Left renal pelvis (tissue), 4 donors: ENCODE measurements around the gene TTLL13. TPM values are rescaled to one million over a fixed set of nuclear protein-coding genes. Genes with fewer than 3 reads are reported as not detected.

Source experiments
- DNase-seq, 4 donors: peaks; one replicate each; pipeline ENCODE4 v3.0.0-alpha.2; 2013; ENCODE audit warnings: low read depth in 4 of 4, low spot score in 3 of 4
- polyA plus RNA-seq, 4 donors: library from polyadenylated mRNA; unstranded; fragments of 120-200 nt; gene quantifications; one replicate each; pipeline ENCODE4 v1.2.1, GENCODE V29; 2013; ENCODE audit not compliant: insufficient read length in 4 of 4

The TTLL13 gene
- polyA plus RNA-seq, 4 donors: 0.31 to 0.37 (median 0.35) TPM

DNA sequence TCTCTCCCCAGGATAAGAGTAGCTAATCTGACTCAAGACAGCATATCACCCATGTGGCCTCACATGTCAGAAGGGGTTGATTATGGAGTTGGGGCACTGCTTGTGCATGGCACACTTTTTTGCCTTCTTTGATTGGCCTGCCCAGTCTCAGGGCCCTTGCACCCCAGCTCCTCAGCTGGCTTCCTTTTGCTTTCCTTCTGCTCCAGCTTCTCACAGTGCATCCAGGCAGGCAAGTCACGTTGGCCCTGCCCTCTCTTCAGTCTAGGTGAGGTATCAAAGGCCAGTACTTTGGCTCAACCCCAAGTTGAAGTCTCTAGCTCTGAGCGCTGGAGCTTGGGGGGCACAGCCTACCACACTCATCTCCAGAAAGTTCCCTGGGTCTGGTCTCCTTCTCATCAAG lies 58.3 kb downstream of the TTLL13 start:
- no peak for DNase-seq

- no peak for DNase-seq
Measured at GRCh38 chr15:90309020-90309419, 59.7 kb downstream of the TTLL13 start.

Other genes with a start within 250 kb of the TTLL13 start
- gene ZNF710, start 248.2 kb upstream of the TTLL13 start, polyA plus RNA-seq: 10 to 100 TPM; 15.9 to 21.5 (median 16.9) TPM
- 100 to 1,000 TPM in 3 of 4 donors, 10 to 100 TPM in 1; 81.7 to 201 (median 190) TPM for gene IDH2, start 147.1 kb upstream of the TTLL13 start, polyA plus RNA-seq
- gene SEMA4B, start 48.2 kb upstream of the TTLL13 start, polyA plus RNA-seq: 10 to 100 TPM; 15.6 to 50.5 (median 36.1) TPM
- 10 to 100 TPM; 27.8 to 59.9 (median 53.0) TPM for gene CIB1, start 15.6 kb upstream of the TTLL13 start, polyA plus RNA-seq
- 1 to 10 TPM; 2.2 to 5.0 (median 4.2) TPM for gene GDPGP1, start 15.3 kb upstream of the TTLL13 start, polyA plus RNA-seq
- 100 to 1,000 TPM; 100 to 130 (median 118) TPM for gene NGRN, start 16.1 kb downstream of the TTLL13 start, polyA plus RNA-seq
- 1 to 10 TPM; 3.7 to 5.3 (median 4.7) TPM for gene ZNF774, start 102.7 kb downstream of the TTLL13 start, polyA plus RNA-seq
- gene IQGAP1, start 138.7 kb downstream of the TTLL13 start, polyA plus RNA-seq: 100 to 1,000 TPM in 3 of 4 donors, 10 to 100 TPM in 1; 98.9 to 209 (median 175) TPM